Embryonic facial prominence (tissue), 1 donor: ENCODE data around the gene CELF2.

Source experiments
- DNase-seq: peaks from one replicate; pipeline ENCODE4 v3.0.0-alpha.2; 2016; ENCODE audit errors: extremely low spot score

Gene CELF2

DNA sequence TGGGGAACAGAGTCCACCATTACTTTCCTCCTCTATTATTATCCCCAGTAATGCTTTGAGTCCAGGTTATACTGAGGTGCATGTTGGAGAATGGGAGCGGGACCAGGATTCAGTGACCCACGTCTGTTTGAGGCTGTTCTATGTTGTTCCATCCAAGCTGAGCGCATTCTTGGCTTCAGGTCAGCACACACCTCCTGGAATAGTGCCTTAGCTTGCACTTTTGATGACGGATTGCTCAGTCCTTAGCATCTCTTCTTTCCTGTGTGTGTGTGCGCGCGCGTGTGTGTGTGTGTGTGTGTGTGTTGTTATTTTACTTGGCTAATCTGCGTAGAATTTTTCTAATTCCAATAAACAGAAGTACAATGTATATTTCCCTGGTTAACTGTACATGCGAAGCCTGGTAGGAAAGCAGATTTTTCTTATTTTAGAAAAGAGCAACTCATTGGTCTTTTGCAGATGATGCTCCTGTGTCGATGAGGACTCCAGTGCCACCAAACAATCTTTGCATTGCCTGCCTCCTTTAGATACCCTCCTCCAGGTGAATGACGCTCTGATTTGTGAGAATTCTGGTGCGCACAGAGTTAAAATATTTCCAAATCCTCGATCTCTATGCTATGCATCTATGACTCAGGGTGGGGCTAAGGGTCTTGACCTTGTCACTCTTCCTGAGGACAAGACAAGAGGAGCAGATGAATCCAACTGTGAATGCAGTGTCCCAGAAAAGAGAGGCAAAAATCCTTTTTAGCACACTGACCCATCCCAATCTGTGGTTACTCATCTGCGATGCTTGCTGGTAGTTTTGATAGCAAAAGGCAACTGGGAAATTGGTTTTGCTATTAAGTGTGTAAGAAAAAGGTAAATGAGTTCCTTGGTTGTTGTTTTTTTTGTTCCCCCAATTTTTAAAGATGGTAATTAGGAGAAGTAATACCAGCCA, 13.3 kb upstream of the CELF2 start:
- no peak for DNase-seq

DNA sequence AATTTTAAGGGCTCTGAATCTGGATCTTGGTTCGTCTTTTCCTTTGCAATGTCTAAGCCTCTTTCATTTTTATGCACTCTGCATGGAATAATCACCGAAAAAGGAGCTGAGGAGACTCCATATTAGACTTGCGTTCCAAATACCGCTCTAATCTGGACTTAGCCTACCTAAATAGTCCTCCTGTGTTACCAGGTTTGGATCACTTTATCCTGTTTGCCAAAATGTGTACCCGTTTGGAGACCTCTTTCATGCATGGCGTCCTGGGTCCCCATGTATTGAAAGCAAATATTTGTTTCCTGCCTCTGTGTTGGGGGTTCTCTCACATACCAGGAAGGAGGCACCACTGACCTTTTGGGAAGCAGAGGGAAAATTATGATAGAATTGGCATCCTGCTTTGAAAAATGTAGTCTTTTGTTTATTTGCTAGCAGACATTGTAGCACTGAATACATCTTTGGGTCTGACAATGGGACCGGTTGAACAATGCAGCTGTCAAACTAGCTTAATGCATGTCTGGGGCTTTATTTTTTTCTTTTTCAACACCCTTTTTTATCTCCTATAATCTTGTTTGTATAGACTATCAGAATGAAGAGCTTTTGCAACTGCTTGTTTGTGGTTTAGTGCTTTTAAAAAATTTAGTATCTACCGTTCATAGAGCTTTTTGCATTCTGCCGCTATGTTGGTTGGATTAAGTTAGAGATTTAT, 11.8 kb upstream of the CELF2 start:
- no peak for DNase-seq

DNA sequence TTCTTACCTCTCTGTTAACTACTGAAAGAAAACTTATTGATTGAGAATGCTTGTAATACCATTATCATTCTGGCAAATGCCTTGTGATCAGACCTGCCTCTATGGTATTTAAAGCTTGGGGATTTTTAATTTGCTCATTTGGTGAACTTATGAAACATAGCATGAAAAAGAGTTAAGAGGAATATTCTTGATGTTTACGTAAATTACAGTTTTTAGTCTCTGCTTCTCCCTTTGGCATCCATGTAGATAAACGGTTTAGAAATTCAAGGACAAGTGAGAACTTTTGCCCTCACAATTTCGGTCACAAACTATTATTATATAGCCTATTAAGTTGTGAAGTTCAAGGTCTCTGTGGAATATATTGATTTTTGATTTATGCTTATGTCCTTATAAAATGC, 11.2 kb upstream of the CELF2 start:
- DNase-seq, result no peak

DNA sequence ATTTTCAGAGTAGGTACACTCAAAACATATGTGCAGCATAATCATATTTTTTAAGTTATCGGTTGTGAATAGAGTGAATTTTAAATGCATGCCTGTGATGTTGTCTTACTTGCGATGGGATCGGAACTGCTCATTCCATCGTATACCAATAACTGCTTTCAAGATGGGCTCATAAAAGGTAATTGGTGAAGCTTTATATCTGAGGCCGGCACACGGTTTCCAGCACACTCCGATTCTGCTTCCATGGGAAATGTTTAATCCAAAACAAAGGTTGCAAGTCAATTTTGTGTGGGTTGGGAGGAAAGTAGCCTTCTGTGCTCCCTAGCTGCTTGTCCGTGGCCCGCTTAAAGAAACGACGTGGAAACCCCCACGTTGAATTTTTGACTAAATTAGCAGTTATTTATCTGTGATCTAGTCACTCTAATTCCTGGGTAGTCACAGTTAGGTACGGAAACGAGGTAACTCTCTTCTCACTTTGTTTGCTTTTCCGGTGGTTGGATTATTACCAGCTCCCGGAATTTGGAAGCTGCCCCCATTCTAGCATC, 10.1 kb upstream of the CELF2 start:
- no peak for DNase-seq

DNA sequence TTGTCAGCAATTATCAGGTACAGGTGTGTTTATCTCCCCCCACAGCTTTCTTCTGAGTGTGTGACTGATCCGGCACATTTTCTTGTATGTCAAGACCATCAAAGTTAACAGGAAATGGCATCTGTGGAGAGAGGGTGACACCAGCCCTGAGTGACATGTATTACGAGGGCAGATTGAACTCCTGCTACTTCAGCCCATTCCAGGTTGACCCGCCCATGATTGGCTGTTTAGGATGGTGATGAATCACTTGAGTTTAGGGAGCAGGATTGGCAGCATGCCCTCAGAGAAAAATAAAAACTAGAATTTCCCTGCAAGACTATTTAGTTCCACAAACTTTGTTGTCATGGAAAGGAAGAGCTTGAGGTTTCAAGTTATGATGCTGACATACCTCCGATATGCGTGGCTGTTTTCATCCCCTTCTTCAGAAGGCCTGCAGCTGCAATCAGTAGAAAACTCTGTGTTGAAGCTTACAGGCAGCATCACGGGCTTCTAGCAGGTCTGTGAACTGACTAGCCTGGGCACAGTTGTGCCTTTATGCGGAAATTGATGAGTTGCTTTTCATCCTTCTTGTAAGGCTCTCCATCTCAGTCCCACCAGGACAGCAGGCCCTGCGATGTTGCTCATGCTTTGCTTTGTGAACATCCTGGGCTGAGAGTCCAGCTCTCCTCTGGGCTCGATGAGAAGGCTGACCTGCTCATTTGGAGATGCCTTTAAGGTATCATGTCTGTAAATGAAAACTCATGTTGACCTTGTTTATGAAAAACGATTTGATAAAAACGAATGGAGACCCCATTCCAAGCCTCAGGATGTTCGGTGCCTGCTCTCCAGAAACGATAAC, 8.0 kb upstream of the CELF2 start:
- no peak for DNase-seq

DNA sequence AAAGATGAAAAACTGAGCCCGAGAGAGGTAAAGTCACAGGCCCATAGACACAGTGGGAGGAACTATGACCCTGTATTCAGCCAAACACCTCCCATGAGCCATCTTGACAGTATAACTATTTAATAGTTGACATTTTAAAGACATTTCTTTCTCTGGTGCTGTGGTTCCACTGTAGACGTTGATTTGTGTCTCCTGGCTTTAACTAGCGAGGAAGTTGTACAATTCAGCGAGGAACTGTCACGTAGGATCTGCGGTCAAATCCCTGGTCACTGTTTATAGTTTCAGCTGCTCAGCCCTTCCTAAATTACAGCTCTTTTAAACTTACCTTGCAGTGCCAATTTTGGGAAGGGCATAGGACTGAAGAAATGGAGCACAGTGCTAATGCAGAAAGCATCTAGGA, 7.1 kb upstream of the CELF2 start:
- no peak for DNase-seq

DNA sequence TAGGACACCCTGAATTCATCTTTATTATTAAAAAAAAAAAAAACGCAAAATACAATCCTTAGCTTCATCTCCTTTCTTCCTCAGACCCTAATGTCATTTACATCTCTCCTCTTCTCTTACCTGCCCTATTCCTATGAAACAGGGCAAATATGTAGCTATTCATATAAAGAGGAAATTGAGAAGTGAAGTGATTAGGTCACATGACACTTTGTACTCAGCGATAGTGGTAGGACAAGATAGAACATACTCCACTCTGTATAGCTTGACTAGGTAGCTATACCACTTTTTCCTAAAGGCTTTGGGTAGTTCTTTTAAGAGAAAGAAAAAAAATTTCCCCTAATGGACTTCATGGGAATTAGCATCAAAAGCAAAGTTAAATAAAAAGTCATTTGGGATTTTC, 6.2 kb upstream of the CELF2 start:
- no peak for DNase-seq

DNA sequence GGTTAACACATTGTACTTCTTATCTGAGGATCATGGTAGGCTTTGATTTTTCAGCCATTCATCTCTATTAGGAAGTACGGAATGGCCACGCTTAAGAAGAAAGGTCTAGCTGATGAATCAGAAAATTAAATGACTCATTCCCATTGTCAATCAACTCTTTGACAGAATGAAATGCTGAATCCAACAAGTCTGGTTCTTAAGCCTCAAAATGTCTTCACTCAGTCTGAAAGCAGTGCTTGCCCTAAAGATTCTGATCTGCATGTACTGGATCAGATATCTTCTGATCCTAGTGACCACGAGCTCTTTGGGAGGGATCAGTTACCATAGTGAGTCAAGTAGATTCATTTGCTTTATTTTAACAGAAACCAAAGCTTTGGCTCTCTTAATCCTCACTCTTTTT, 5.7 kb upstream of the CELF2 start:
- DNase-seq, result no peak

DNA sequence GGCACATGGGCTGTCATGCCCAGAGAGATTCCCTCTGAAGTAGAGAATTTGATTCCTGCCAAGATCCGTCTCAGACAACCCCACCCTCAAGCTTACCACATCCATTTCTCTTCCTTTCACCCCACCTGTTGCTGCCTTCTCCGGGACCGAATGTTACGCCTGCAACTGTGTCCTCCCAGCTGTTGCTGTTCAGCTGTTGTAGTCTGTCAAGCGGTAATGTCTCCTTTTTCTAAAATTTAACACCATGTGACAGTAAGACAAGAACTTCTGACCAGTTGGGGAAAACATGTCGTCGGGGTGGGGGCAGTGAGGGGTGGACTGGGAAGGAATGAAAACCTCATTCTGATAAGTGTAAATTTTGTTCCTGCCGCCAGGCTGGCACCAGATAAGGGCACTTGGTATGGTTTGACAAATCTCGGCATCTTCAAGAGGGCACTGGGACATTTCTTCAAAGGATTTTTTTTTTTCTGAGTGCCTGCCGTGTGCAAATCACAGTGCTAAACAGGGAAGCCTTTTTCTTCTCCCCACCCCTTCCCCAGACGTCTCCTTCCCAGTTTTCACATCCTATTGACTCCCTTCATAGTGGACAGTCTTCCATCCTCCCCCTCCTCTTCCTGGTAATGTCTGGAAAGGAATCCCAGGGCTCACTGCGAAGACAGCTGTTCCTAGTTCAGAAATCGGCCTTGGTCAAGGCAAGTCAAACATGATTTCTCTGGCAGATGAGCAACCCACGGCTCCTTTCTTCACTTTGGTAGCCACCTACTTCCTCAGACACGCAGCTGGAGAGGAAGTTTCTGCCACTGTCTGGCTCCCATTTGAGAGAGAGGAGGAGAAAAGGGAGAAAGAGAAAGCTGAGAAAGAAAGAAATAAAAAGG, 5.0 kb upstream of the CELF2 start:
- DNase-seq, result no peak

DNA sequence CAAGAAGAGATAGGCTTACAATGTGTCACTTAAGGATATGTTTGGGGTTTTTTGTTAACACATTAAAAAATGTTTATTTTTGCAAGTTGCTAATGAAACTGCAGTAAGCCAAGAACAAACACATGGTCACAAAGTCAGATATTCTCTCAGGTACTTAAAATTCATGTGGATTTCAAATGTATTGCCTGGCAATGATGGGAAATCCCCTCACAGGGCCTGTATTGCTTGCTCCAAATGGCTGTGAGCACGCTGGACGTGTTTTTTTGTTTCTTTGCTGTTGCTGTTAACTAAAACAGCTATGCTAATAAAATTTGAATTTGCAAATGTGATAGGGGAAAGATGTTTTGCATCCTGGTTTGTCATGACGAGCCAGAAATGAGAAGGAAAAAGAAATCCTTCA, 3.8 kb upstream of the CELF2 start:
- DNase-seq, result no peak

DNA sequence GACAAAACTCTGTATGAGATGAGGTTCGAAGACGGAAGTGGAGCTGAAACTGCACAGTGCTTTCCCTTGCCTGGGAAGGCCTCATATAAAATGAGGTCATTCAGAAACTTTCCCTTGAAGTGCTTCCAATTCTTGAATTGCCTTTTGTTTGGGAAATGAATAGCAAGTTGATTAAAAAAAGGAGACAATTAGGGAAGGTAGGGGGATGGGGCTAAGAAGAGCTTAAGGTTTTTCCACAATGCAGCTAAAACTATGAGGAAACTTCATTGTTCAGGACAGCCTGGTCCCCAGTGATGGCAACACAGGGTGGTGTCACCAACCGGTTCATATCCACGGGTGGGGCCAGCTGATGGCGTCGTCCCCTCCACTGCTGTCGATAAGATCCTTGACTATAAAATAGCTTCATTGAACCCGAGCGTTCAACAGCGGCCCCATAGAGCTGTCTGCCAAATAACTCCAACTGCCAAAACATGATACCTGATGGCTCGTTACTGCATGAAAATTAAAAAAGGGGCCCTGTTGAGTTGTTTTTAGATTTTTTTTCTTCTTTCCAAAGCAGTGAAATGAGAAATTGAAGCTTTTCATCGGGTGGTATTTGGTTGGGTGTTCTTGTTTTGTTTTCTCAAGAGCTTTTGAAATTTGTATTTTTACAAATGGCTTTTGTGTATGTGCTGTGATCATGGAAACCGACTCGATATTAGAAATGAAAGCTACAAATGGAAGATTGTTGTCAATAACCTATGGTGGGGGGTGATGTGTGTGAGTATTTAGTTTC, 2.8 kb upstream of the CELF2 start:
- DNase-seq, result no peak

DNA sequence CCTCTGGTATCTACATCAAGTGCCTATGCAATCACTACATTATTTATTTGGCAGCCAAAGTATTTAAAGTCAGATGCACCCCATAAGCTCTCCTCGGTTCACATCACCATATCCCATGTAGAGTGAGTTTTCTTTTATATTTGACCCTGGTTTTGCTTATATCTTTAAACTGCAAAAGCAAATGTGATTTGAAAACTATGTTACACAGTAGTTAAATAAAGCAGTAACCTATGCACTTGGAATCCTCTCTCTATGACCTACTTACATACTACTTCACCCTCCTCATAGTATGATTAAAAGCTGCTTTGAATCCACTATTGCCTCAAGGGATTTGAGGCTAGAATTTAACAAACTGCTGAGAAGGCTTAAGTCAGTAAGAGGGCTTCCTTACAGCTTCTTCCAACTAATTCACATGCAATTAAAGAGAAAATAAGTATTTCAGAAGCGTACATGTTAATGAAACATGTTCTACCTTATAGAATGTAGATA, 2.2 kb upstream of the CELF2 start:
- no peak for DNase-seq

DNA sequence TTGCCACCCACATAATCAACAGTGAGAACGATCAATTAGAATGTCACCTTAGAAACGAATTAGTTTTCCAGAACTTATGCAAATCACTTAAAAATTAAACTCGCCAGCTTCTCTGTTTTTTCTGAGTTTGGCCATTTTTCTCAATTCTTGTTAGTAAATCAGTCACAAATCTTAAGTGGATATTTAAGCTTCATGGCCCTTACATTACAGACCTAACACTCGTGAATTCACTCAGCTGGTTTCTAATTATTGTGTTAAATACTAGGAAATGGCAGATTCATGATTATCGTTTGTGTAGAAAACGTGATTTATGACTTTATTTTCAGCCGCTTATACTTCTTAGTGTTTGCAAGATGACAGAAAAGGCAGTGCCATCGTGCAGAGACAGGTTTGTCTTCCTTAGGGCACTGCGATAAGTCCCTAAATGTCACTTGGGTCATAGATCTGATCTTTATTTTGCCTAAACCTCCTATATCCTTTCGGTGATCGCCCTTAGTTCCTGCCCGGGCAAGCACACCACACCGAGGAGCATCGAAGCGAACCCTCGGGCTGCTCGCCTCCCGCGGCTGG, 587 bp upstream of the CELF2 start:
- no peak for DNase-seq

DNA sequence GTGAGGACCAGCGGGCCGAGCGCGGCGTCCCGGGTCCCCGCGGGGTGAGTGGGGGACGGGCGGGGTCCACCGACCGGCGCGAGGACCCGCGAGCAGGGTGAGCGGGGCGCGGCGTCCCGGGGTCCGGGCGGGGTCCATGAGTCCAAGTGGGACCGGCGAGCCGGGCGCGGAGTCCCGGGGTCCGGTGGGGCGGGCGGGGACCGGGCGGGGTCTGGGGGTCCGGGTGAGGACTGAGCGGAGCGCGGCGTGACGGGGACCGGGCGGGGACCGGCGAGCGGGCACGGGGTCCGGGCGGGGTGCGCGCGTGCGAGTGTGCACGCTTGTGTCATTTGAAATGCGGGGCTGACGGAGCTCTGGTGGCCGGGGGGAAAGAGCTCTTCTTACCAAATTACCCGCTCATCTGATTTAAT, 765 bp downstream of the CELF2 start:
- DNase-seq, result no peak

DNA sequence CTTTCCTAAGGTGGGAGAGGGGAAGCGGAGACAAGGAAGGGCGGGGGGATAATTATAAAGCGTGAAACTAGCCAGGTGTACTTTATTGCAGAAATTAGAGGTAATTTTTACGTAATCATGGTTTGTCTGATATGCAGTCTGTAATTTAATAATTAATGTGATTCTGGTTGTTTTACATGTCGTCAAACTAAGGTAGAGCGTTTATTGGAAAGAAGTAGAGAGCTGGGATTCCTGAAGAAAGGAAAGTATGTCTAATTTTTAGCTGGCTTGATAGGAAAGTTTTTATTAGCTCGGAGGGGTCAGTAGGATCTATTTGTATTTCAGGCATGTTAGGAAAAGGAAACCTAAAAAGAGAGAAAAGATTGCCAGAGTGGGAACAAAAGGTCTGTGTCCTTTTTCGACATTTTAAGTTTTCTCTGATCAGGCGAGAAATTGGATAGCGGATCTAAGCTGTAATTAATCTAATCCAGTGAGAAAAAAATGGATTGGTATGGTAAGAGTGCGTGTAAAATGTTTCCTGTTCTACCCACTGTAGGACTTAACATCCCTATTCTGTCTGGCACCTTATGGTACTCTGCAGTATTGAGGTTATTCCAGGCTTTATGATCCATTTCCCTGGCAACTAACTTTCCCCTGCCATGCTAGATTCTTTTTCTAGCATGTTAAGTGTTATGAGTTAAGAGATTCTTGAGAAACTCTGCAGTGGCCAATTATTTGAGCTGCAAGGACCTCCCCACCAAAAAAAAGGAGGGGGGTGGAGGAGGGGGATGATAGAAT, 1.4 kb downstream of the CELF2 start:
- no peak for DNase-seq

DNA sequence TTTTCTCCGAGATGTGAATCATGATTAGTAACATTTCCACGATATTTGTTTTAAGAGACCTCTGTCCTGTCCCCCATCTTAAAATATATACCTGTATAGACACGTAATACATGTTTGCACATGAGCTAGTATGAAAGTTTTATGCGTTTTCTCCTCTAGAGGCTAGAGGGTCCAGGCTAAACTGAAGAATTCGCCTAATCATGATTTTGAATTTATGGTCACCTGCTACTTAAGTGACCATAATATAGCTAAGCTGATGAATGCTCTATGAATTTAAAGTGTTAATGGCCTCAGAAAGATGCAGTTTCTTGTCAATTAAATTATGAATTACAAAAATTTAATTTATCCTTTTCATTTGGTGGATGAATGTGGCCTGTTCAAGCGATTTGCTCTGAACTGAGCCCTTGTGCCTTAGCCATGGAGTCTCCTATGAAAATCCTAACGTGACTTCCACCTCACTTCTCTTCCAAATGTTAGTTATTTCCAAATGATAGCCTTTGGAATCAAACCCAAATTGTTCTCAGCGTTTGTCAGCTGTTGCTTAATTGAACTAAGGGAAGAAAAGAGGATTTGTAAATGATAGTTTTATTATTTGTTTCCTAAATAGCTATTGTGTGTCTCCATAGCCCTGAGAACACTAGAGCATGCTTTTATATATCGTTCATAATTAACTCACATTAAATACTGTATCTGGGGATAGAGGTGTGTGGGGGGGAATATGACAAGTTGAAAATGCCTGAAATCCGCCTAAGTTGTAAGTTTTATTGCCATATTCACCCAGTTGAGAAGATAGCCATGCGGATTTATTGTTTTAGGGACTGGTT, 2.3 kb downstream of the CELF2 start:
- no peak for DNase-seq

DNA sequence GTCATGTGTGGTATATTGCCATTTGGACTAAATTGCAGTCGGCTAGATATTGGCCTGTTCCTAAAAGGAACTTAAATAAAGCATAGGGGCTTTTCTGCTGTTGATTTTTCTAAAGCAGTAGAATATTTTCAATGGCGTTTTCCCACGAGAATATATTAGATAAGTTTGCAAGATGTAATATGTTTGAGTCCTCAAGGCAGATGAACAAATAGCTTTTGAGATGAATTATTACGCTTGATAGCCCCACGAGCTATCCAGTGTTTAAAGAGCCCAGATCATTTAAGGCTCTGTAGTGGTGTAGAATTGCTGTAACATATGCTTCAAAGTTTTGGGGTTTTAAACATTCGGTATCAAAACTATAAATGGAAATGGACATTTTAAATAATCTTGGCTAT, 2.9 kb downstream of the CELF2 start:
- no peak for DNase-seq

DNA sequence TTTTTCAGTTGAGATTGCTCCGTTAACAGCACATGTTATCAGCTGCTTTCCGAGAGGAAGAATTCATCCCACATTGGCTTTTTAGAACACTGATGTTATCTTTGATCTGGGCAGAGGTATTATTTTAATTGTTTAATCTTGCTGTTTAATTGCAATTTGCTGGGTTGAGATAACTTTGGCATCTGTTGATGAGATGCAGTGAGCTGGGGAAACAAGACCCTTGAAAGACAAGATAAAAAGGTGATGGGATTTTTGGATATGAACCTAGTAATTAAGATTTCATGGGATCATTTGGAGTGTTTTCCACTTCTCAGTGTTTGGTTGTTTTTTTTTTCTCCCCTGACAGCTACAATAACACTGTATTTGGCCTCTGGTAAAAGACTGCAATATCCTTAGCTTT, 4.5 kb downstream of the CELF2 start:
- DNase-seq, result no peak
